Left lung (tissue), 10 donors: Measurements from ENCODE around the gene CYP17A1. TPM values are rescaled to one million over a fixed set of nuclear protein-coding genes. Genes with fewer than 3 reads are reported as not detected.
"Not testable (repeated sequence)": the region's sequence is repeated elsewhere in the genome, so short reads cannot be mapped to it uniquely, and the experiment has no call there.

ENCODE experiments used
- ATAC-seq: fragments of 200-7000 bp; cut with Tn5 transposase; one replicate; pipeline ENCODE4 v1.9.1; 2020; ENCODE audit warnings: moderate library complexity
- DNase-seq, 4 donors: peaks; one replicate each; pipeline ENCODE4 v3.0.0-alpha.2; 2013 to 2020
- H3K27ac ChIP-seq, 2 donors: fragments of 200-600 bp; sonication (generic) in 1 of 2; one replicate each; pipeline versions ENCODE4 v1.5.0 to v1.8.0; 2020 to 2021
- H3K27me3 ChIP-seq, 2 donors: fragments of 200-600 bp; sonication (generic) in 1 of 2; one replicate each; pipeline versions ENCODE4 v1.5.0 to v1.8.0; 2020 to 2021
- H3K36me3 ChIP-seq, 2 donors: fragments of 200-600 bp; sonication (generic) in 1 of 2; one replicate each; pipeline versions ENCODE4 v1.5.0 to v1.8.0; 2020 to 2021
- H3K4me1 ChIP-seq, 2 donors: fragments of 200-600 bp; one replicate each; pipeline ENCODE4 v1.8.0; 2021
- H3K4me3 ChIP-seq, 2 donors: fragments of 200-600 bp; sonication (generic) in 1 of 2; one replicate each; pipeline versions ENCODE4 v1.5.0 to v1.8.0; 2020 to 2021; ENCODE audit warnings: mild to moderate bottlenecking in 1 of 2
- H3K9me3 ChIP-seq, 2 donors: fragments of 200-600 bp; sonication (generic) in 1 of 2; one replicate each; pipeline versions ENCODE4 v1.5.0 to v1.8.0; 2020 to 2021
- CTCF ChIP-seq, 2 donors: fragments of 200-600 bp; sonication (generic) in 1 of 2; IDR thresholded peaks; one replicate each; pipeline versions ENCODE4 v1.5.0 to v1.8.0; 2021; ENCODE audit warnings: antibody characterized with exemption in 2 of 2
- intact Hi-C, 2 donors: fragments of 100-400 bp; cut with DNase I; formaldehyde crosslinking; loops; one replicate each; pipeline versions ENCODE4 v1.11.2 to v1.14.2; 2022
- polyA plus RNA-seq, 6 donors: library from polyadenylated mRNA; unstranded; fragments of 120-200 nt; gene quantifications; one replicate each; pipeline ENCODE4 v1.2.1, GENCODE V29; 2013; ENCODE audit not compliant: insufficient read length in 6 of 6
- total RNA-seq, 2 donors: library from RNA; stranded (reverse); fragmentation: NEBNext Ultra II Directional; extraction: Animal tissue kit (Norgen Biotek cat#: 25700); gene quantifications; one replicate each; pipeline ENCODE4 v1.2.1, GENCODE V29; 2021
- donor health status: DM: no; HTN: yes; CAD: no.
- donor health status: DM: no; HTN: no; CAD: no.

CYP17A1 gene
- total and polyA plus RNA-seq, 8 donors = 0.28 to 2.1 (median 0.55) TPM; not detected in 2

GRCh38 chr10:102863660-102864059, 26.4 kb upstream of the CYP17A1 start:
- peaks cover 0 to 3% of the 10 kb centered on the region in 2 donors for H3K27me3 ChIP-seq
- ATAC-seq (no peak), DNase-seq (no peak)
- no peak overlapping the region for H3K27ac ChIP-seq
- H3K9me3 ChIP-seq = no peaks in the 10 kb centered on the region
- H3K4me3 ChIP-seq = no peak overlapping the region
- intact Hi-C loops = no loop called here
- peaks cover 0 to 34% of the 10 kb centered on the region in 2 donors for H3K36me3 ChIP-seq
- no peak for TF ChIP-seq CTCF (IDR thresholded peaks at IDR 0.05)
- H3K4me1 ChIP-seq = no peaks in the 10 kb centered on the region

GRCh38 chr10:102859911-102860310, 22.7 kb upstream of the CYP17A1 start:
- intact Hi-C loops = no loop called here
- no peak for TF ChIP-seq CTCF (IDR thresholded peaks at IDR 0.05)
- Histone ChIP-seq H3K4me3 (no peak overlapping the region), H3K27ac (no peak overlapping the region), H3K27me3 (no peaks in the 10 kb centered on the region), H3K4me1 (peaks cover 11 to 14% of the 10 kb centered on the region in 2 donors), H3K9me3 (no peaks in the 10 kb centered on the region), H3K36me3 (peaks cover 0 to 28% of the 10 kb centered on the region in 2 donors)
- DNase-seq (no peak), ATAC-seq (no peak)

GRCh38 chr10:102856758-102857424, 19.7 kb upstream of the CYP17A1 start:
- TF ChIP-seq CTCF (IDR thresholded peaks at IDR 0.05) = no peak
- DNase-seq (no peak), ATAC-seq (no peak)
- Histone ChIP-seq H3K27me3 (no peaks in the 10 kb centered on the region), H3K9me3 (no peaks in the 10 kb centered on the region), H3K4me3 (no peak overlapping the region), H3K36me3 (peaks cover 0 to 10% of the 10 kb centered on the region in 2 donors), H3K4me1 (peaks cover 16 to 19% of the 10 kb centered on the region in 2 donors), H3K27ac (no peak overlapping the region)
- intact Hi-C loops = no loop called here

- H3K36me3 ChIP-seq, H3K4me3 ChIP-seq, H3K27me3 ChIP-seq, intact Hi-C loops, DNase-seq, H3K27ac ChIP-seq, H3K9me3 ChIP-seq, ATAC-seq: not testable (repeated sequence)
- peaks cover 16 to 19% of the 10 kb centered on the region in 2 donors for H3K4me1 ChIP-seq
Observed at GRCh38 chr10:102855731-102856436, 18.7 kb upstream of the CYP17A1 start.

GRCh38 chr10:102853237-102853636, 16.0 kb upstream of the CYP17A1 start:
- H3K36me3 ChIP-seq, H3K9me3 ChIP-seq, H3K27me3 ChIP-seq, intact Hi-C loops, H3K4me3 ChIP-seq, DNase-seq, ATAC-seq, H3K27ac ChIP-seq: not testable (repeated sequence)
- H3K4me1 ChIP-seq = peaks cover 16 to 19% of the 10 kb centered on the region in 2 donors

- Histone ChIP-seq H3K9me3 (no peaks in the 10 kb centered on the region), H3K4me1 (peaks cover 6% of the 10 kb centered on the region in 2 donors), H3K27me3 (no peaks in the 10 kb centered on the region), H3K4me3 (no peak overlapping the region), H3K27ac (no peak overlapping the region), H3K36me3 (no peaks in the 10 kb centered on the region)
- DNase-seq (no peak), ATAC-seq (peak; percentile 27)
- TF ChIP-seq CTCF (IDR thresholded peaks at IDR 0.05) = no peak
- intact Hi-C loops = no loop called here
Observed at GRCh38 chr10:102850025-102850518, 12.9 kb upstream of the CYP17A1 start.
